CD4-positive, CD25-positive, alpha-beta regulatory T cell (primary cell): Measurements from ENCODE around the gene ATRN. TPM values are rescaled to one million over a fixed set of nuclear protein-coding genes. Genes with fewer than 3 reads are reported as not detected.
"Not testable (repeated sequence)": the region's sequence is repeated elsewhere in the genome, so short reads cannot be mapped to it uniquely, and the experiment has no call there.

Experiments used
- ATAC-seq, 2 donors: fragments of 150-1000 bp; cut with Tn5 transposase; one replicate each; pipeline ENCODE4 v1.10.0; 2021; ENCODE audit warnings: low read depth in 2 of 2, moderate number of reproducible peaks in 2 of 2, moderate library complexity in 1 of 2
- DNase-seq, 3 donors: peaks; one replicate each; pipeline versions ENCODE4 v3.0.0 to v3.0.0-alpha.2; 2012 to 2022; ENCODE audit warnings: mixed read lengths in 1 of 3
- H3K27ac ChIP-seq: one replicate; pipeline ENCODE4 v1.7.0; 2013; ENCODE audit warnings: mild to moderate bottlenecking, low read length; ENCODE audit not compliant: insufficient read depth, poor library complexity, severe bottlenecking
- H3K27me3 ChIP-seq: one replicate; pipeline ENCODE4 v1.7.0; 2013; ENCODE audit warnings: low read length; ENCODE audit not compliant: control insufficient read depth, insufficient read depth
- H3K36me3 ChIP-seq: one replicate; pipeline ENCODE4 v1.7.0; 2013; ENCODE audit warnings: mild to moderate bottlenecking, low read length, moderate library complexity; ENCODE audit not compliant: control insufficient read depth, insufficient read depth
- H3K4me1 ChIP-seq: 2 replicates; pipeline ENCODE4 v1.7.0; 2013; ENCODE audit warnings: mild to moderate bottlenecking, low read length; ENCODE audit not compliant: insufficient read depth, control insufficient read depth, poor library complexity, severe bottlenecking
- H3K4me3 ChIP-seq: one replicate; pipeline ENCODE4 v1.7.0; 2013; ENCODE audit warnings: low read depth, mild to moderate bottlenecking, low read length, moderate library complexity
- H3K9me3 ChIP-seq, 2 experiments: 1 replicate in 1 of 2; 2 replicates in 1 of 2; pipeline ENCODE4 v1.7.0; 2013; ENCODE audit warnings: low read length in 2 of 2, mild to moderate bottlenecking in 1 of 2, moderate library complexity in 1 of 2; ENCODE audit not compliant: control insufficient read depth in 2 of 2
- H3K27ac Mint-ChIP-seq, 3 donors: one replicate each; pipeline ENCODE4 v1.8.0; 2020 to 2022; ENCODE audit warnings: mild to moderate bottlenecking in 3 of 3, mixed read lengths in 3 of 3, moderate library complexity in 2 of 3
- H3K27me3 Mint-ChIP-seq: one replicate; pipeline ENCODE4 v1.8.0; 2022; ENCODE audit warnings: mild to moderate bottlenecking, mixed read lengths
- H3K36me3 Mint-ChIP-seq: one replicate; pipeline ENCODE4 v1.8.0; 2020; ENCODE audit warnings: mixed read lengths
- H3K4me1 Mint-ChIP-seq, 4 donors: one replicate each; pipeline ENCODE4 v1.8.0; 2020 to 2022; ENCODE audit warnings: mixed read lengths in 4 of 4, mild to moderate bottlenecking in 1 of 4
- H3K4me3 Mint-ChIP-seq, 4 donors: one replicate each; pipeline ENCODE4 v1.8.0; 2020 to 2022; ENCODE audit warnings: mild to moderate bottlenecking in 4 of 4, mixed read lengths in 4 of 4, moderate library complexity in 3 of 4
- H3K9me3 Mint-ChIP-seq, 7 donors: one replicate each; pipeline ENCODE4 v1.8.0; 2020 to 2022; ENCODE audit warnings: mixed read lengths in 7 of 7, mild to moderate bottlenecking in 3 of 7, moderate library complexity in 2 of 7
- polyA plus RNA-seq, 4 donors: library from polyadenylated mRNA; unstranded; fragments of 300-500 nt; fragmentation: Illumina TruSeq; gene quantifications; one replicate each; pipeline ENCODE4 v1.2.3, GENCODE V29; 2021
- total RNA-seq: library from RNA; stranded (reverse); gene quantifications from one replicate; pipeline ENCODE4 v1.2.3, GENCODE V29; 2022

Gene ATRN
- total and polyA plus RNA-seq, 5 donors from 2014 or later = 5.9 to 12.9 (median 7.5) TPM

DNA sequence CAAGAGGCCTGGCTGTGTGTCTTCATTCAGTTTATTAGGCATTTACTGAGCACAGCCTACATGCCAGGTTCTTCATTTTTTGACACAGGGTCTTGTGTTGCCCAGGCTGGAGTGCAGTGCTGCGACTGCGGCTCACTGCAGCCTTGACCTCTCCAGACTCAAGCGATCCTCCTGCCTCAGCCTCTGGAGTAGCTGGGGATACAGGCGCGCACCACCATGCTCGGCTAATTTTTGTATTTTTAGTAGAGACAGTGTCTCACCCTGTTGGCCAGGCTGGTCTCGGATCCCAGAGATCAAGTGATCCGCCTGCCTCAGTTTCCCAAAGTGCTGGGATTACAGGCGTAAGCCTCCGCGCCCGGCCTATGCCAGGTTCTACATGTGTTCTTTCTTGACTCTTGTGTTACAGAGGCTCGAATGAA lies 601 bp upstream of the ATRN start:
- H3K4me3 ChIP-seq = peak overlapping the region; percentile 61
- peak overlapping the region; percentile 56 for H3K27ac ChIP-seq
- peaks cover 29% of the 10 kb centered on the region for H3K4me1 ChIP-seq
- Mint-ChIP-seq H3K27ac (peak overlapping the region; percentile 72 to 85 (median 77)), H3K4me1 (peaks cover 13 to 44% (median 34%) of the 10 kb centered on the region in 4 donors), H3K27me3 (peaks cover 29% of the 10 kb centered on the region), H3K9me3 (peaks cover 0 to 1% (median 0%) of the 10 kb centered on the region in 7 donors), H3K4me3 (peak overlapping the region; percentile 94 to 97 (median 96)), H3K36me3 (no peaks in the 10 kb centered on the region)
- DNase-seq (no peak), ATAC-seq (no peak)
- H3K9me3 ChIP-seq = no peaks in the 10 kb centered on the region
- no peaks in the 10 kb centered on the region for H3K36me3 ChIP-seq
- peaks cover 4% of the 10 kb centered on the region for H3K27me3 ChIP-seq

DNA sequence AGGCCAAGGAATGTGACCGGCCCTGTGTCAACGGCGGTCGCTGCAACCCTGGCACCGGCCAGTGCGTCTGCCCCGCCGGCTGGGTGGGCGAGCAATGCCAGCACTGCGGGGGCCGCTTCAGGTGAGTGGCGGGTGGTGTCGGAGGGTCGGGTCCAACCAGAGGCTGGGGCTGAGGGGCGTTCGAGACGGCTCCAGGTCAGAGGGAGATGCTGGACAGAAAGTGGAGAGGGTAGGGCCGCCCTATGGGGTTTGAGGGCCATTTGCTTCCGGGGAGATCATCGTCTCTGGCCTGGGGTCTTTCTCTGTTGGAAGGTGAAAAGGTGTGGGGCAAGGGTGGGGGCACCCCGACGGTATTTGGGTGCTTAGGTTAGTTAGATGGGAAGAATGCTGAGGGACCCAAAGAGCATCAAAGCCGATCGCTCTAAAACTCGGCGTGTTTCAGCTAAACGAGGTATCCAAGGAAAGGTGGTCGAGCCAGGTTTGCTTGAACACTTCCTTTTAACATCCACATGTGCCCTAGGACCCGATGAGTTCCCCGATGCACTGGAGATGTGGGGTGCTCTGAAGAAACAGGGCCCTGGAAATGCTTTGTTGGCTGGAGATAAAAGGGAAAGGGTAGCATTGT lies 691 bp downstream of the ATRN start:
- H3K27me3 Mint-ChIP-seq = peaks cover 21% of the 10 kb centered on the region
- no peak for ATAC-seq
- no peaks in the 10 kb centered on the region for H3K36me3 Mint-ChIP-seq

DNA sequence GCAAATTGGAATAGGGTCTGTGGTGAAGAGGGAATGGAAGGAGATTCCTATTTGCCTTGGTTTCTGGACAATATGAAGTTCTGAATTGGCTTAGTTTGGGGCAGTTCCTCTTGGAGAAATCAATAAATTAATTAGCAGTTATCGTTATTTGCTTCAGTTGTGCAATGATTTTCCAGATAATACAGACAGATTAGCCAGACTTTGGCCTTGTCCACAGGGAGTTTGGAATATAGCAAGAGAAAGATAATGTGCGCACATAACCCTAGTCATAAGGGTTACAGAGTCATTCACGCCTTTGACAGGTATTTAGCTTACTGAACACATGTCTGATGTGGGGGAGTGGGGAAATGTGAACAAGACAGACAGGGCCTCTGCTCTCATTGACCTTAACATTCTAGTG lies 1.3 kb downstream of the ATRN start:
- Histone ChIP-seq H3K27ac (no peak overlapping the region), H3K9me3 (no peaks in the 10 kb centered on the region), H3K4me1 (peaks cover 29% of the 10 kb centered on the region), H3K4me3 (peak overlapping the region; percentile 80), H3K36me3 (no peaks in the 10 kb centered on the region), H3K27me3 (no peaks in the 10 kb centered on the region)
- Mint-ChIP-seq H3K9me3 (peaks cover 0 to 1% (median 0%) of the 10 kb centered on the region in 7 donors), H3K27ac (peak overlapping the region; percentile 64 to 91 (median 86)), H3K36me3 (no peaks in the 10 kb centered on the region), H3K4me3 (peak overlapping the region; percentile 95 to 99 (median 96)), H3K4me1 (peaks cover 13 to 44% (median 36%) of the 10 kb centered on the region in 4 donors), H3K27me3 (peaks cover 15% of the 10 kb centered on the region)
- ATAC-seq (no peak), DNase-seq (no peak)

More for the DNA sequence above, 691 bp downstream of the ATRN start:
- Histone ChIP-seq H3K36me3 (no peaks in the 10 kb centered on the region), H3K4me1 (peaks cover 29% of the 10 kb centered on the region), H3K4me3 (peak overlapping the region; percentile 80), H3K27me3 (no peaks in the 10 kb centered on the region), H3K9me3 (no peaks in the 10 kb centered on the region), H3K27ac (peak overlapping the region; percentile 56)
- DNase-seq = peak in 1 of 3 donors; percentile 17
- Mint-ChIP-seq H3K4me3 (peak overlapping the region; percentile 95 to 99 (median 96)), H3K27ac (peak overlapping the region; percentile 64 to 91 (median 86)), H3K9me3 (peaks cover 0 to 1% (median 0%) of the 10 kb centered on the region in 7 donors), H3K4me1 (peaks cover 13 to 44% (median 36%) of the 10 kb centered on the region in 4 donors)

DNA sequence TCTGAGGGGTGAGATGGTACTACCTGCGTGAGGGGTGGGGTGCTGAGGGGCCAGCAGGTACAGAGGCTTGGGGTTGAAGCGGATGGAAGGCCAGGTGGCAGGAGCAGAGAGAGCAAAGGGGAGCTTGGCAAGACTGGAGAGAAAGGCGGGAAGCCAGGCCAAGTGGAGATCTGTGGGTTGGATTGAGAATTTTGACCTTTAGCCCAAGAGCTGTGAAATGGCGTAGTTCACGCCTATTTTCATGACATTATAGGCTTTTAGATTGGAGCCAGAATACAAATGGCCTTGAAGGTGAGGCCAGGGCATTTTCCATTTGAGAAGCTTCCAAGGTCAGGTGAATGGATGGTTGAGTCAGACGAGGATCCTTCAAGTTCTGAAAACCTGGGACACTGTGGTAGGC lies 2.5 kb downstream of the ATRN start:
- Histone ChIP-seq H3K27ac (no peak overlapping the region), H3K27me3 (no peaks in the 10 kb centered on the region), H3K4me1 (peaks cover 29% of the 10 kb centered on the region), H3K9me3 (no peaks in the 10 kb centered on the region), H3K36me3 (no peaks in the 10 kb centered on the region), H3K4me3 (peak overlapping the region; percentile 80)
- Mint-ChIP-seq H3K27me3 (peaks cover 6% of the 10 kb centered on the region), H3K36me3 (peaks cover 3% of the 10 kb centered on the region), H3K4me1 (peaks cover 19 to 46% (median 38%) of the 10 kb centered on the region in 4 donors), H3K4me3 (peak overlapping the region; percentile 21 to 97 (median 88)), H3K9me3 (peaks cover 0 to 1% (median 0%) of the 10 kb centered on the region in 7 donors), H3K27ac (peak overlapping the region in 1 of 3 donors; percentile 78)
- DNase-seq = no peak
- ATAC-seq = no peak

DNA sequence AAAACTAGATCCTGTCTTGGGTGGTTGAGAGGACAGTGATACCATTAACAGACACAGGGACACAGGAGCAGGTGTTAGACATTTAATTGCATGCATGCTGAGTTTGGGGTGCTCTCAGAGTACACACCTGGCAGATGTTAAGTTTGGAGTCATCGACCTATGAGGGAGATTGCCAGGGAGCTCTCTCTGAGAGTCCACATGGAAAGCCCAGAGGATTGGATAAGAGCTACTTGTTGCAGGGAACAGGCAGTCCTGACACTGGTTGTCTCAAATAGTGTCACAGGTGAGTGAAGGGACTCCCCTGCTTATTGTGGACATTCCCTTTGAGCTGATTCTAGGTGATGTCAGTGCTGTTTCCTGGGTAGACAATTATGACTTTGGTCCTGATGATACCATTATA lies 3.1 kb downstream of the ATRN start:
- H3K4me3 ChIP-seq = no peak overlapping the region
- Mint-ChIP-seq H3K27ac (peak overlapping the region in 1 of 3 donors; percentile 78), H3K36me3 (peaks cover 3% of the 10 kb centered on the region), H3K4me3 (peak overlapping the region; percentile 21 to 97 (median 54)), H3K4me1 (peaks cover 19 to 49% (median 38%) of the 10 kb centered on the region in 4 donors), H3K27me3 (peaks cover 5% of the 10 kb centered on the region), H3K9me3 (peaks cover 0 to 1% (median 0%) of the 10 kb centered on the region in 7 donors)
- DNase-seq (no peak), ATAC-seq (no peak)
- H3K27me3 ChIP-seq = no peaks in the 10 kb centered on the region
- no peaks in the 10 kb centered on the region for H3K9me3 ChIP-seq
- H3K36me3 ChIP-seq = no peaks in the 10 kb centered on the region
- no peak overlapping the region for H3K27ac ChIP-seq
- H3K4me1 ChIP-seq = peaks cover 29% of the 10 kb centered on the region

DNA sequence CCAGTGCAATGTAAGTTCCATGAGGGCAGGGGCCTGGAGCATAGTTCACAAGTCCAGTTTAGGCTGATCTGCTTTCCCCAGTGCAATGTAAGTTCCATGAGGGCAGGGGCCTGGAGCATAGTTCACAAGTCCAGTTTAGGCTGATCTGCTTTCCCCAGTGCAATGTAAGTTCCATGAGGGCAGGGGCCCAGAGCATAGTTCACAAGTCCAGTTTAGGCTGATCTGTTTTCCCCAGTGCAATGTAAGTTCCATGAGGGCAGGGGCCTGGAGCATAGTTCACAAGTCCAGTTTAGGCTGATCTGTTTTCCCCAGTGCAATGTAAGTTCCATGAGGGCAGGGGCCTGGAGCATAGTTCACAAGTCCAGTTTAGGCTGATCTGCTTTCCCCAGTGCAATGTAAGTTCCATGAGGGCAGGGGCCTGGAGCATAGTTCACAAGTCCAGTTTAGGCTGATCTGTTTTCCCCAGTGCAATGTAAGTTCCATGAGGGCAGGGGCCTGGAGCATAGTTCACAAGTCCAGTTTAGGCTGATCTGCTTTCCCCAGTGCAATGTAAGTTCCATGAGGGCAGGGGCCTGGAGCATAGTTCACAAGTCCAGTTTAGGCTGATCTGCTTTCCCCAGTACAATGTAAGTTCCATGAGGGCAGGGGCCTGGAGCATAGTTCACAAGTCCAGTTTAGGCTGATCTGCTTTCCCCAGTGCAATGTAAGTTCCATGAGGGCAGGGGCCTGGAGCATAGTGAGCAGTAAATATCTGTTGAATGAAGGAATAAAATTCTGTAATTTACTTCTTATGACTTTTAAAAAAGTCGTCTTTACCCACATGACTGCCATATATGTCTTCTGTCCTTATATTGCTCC lies 6.4 kb downstream of the ATRN start:
- H3K4me3 ChIP-seq, H3K9me3 ChIP-seq, H3K27me3 ChIP-seq, H3K36me3 Mint-ChIP-seq, H3K27ac ChIP-seq, H3K9me3 Mint-ChIP-seq, H3K27ac Mint-ChIP-seq, DNase-seq, H3K27me3 Mint-ChIP-seq, H3K36me3 ChIP-seq, ATAC-seq: not testable (repeated sequence)
- H3K4me1 ChIP-seq = peaks cover 19% of the 10 kb centered on the region
- H3K4me3 Mint-ChIP-seq = peak overlapping the region in 1 of 4 donors; percentile 17
- peaks cover 20 to 47% (median 30%) of the 10 kb centered on the region in 4 donors for H3K4me1 Mint-ChIP-seq

DNA sequence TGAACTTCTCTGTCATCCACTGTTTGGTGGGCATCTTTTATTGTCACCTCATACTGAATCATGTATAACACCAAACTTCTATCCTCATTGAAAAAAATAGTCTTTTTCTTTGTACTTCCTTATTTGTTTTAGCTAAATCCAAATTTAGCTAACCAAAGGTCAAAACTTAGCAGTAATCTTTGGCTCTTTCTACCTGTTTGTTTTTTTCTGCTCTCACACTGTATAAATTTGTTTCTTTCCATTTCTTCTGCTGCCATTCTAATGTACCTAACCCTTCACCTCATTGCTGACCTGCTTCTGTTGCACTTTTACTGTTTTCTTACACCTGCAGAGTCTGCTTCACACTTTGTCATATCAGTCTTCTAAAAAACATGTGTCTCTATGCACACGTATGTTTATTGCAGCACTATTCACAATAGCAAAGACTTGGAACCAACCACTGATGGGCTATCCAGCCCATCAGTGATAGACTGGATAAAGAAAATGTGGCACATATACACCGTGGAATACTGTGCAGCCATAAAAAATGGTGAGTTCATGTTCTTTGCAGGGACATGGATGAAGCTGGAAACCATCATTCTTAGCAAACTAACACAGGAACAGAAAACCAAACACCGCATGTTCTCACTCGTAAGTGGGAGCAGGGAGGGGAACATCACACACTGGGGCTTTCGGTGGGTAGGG lies 7.2 kb downstream of the ATRN start:
- Mint-ChIP-seq H3K4me3 (peak overlapping the region in 1 of 4 donors; percentile 17), H3K27ac (no peak overlapping the region), H3K4me1 (peaks cover 23 to 46% (median 30%) of the 10 kb centered on the region in 4 donors), H3K36me3 (peaks cover 3% of the 10 kb centered on the region), H3K9me3 (peaks cover 0 to 1% (median 0%) of the 10 kb centered on the region in 7 donors), H3K27me3 (no peaks in the 10 kb centered on the region)
- Histone ChIP-seq H3K9me3 (no peaks in the 10 kb centered on the region), H3K4me1 (peaks cover 12% of the 10 kb centered on the region), H3K27me3 (no peaks in the 10 kb centered on the region), H3K4me3 (no peak overlapping the region), H3K27ac (no peak overlapping the region), H3K36me3 (peaks cover 3% of the 10 kb centered on the region)
- DNase-seq = no peak
- ATAC-seq = no peak
